ENCODE data around the gene ALPL.

- TF ChIP-seq CTCF (conservative IDR thresholded peaks at IDR 0.05; ENCODE audit: low read depth, low read length) (no peak), EZH2 (IDR thresholded peaks at IDR 0.05; ENCODE audit: borderline replicate concordance, low read depth, low read length, poor library complexity, severe bottlenecking) (no peak)
Measured at GRCh38 chr1:21517660-21518480, 8.6 kb downstream of the ALPL start.
